H9 (cell line): Measurements from ENCODE around the gene MINDY4B. TPM values are rescaled to one million over a fixed set of nuclear protein-coding genes. Genes with fewer than 3 reads are reported as not detected.

Experiments
- DNase-seq: peaks from one replicate; pipeline ENCODE4 v3.0.0-alpha.2; 2017
- H2AFZ ChIP-seq: one replicate; pipeline ENCODE4 v1.6.1; 2013; ENCODE audit warnings: mild to moderate bottlenecking, low read length, control low read depth, moderate library complexity
- H2AK5ac ChIP-seq: 2 replicates; pipeline ENCODE4 v1.6.1; 2013; ENCODE audit warnings: low read length, control low read depth, mixed read lengths; ENCODE audit not compliant: insufficient read length
- H2BK120ac ChIP-seq: one replicate; pipeline ENCODE4 v1.6.1; 2013; ENCODE audit warnings: low read depth, mild to moderate bottlenecking, low read length, control low read depth, inconsistent platforms; ENCODE audit not compliant: poor library complexity, severe bottlenecking
- H2BK12ac ChIP-seq: 2 replicates; pipeline ENCODE4 v1.6.1; 2013; ENCODE audit warnings: low read length, control low read depth, mixed read lengths, low read depth; ENCODE audit not compliant: insufficient read length
- H2BK15ac ChIP-seq: 2 replicates; pipeline ENCODE4 v1.6.1; 2013; ENCODE audit warnings: low read depth, low read length, control low read depth
- H2BK20ac ChIP-seq: one replicate; pipeline ENCODE4 v1.6.1; 2013; ENCODE audit warnings: low read depth, mild to moderate bottlenecking, low read length, control low read depth, inconsistent platforms; ENCODE audit not compliant: poor library complexity, severe bottlenecking
- H2BK5ac ChIP-seq: 2 replicates; pipeline ENCODE4 v1.6.1; 2013; ENCODE audit warnings: low read length, control low read depth, mixed read lengths; ENCODE audit not compliant: insufficient read length
- H3K14ac ChIP-seq: 2 replicates; pipeline ENCODE4 v1.6.1; 2013; ENCODE audit warnings: low read length, control low read depth; ENCODE audit not compliant: insufficient read depth
- H3K18ac ChIP-seq: 2 replicates; pipeline ENCODE4 v1.6.1; 2013; ENCODE audit warnings: low read depth, mild to moderate bottlenecking, mixed read lengths, low read length, control low read depth; ENCODE audit not compliant: insufficient read length
- H3K23ac ChIP-seq: 2 replicates; pipeline ENCODE4 v1.6.1; 2013; ENCODE audit warnings: low read length, control low read depth, mixed read lengths, low read depth; ENCODE audit not compliant: insufficient read length
- H3K23me2 ChIP-seq: 2 replicates; pipeline ENCODE4 v1.6.1; 2013; ENCODE audit warnings: low read depth, mild to moderate bottlenecking, mixed read lengths, low read length, control low read depth; ENCODE audit not compliant: insufficient read length, poor library complexity, severe bottlenecking
- H3K27ac ChIP-seq: 2 replicates; pipeline ENCODE4 v1.5.1; 2013; ENCODE audit warnings: low read length, control low read depth, mixed read lengths, low read depth; ENCODE audit not compliant: insufficient read length
- H3K27me3 ChIP-seq: 2 replicates; pipeline ENCODE4 v1.6.1; 2013; ENCODE audit warnings: low read length, control low read depth, inconsistent platforms; ENCODE audit not compliant: insufficient read depth
- H3K4ac ChIP-seq: 2 replicates; pipeline ENCODE4 v1.6.1; 2013; ENCODE audit warnings: low read depth, mild to moderate bottlenecking, control low read depth, inconsistent platforms, low read length, moderate library complexity
- H3K4me1 ChIP-seq: 2 replicates; pipeline ENCODE4 v1.6.1; 2013; ENCODE audit warnings: low read length, control low read depth, inconsistent platforms; ENCODE audit not compliant: insufficient read depth
- H3K4me2 ChIP-seq: 2 replicates; pipeline ENCODE4 v1.6.1; 2013; ENCODE audit warnings: low read length, control low read depth, mixed read lengths; ENCODE audit not compliant: insufficient read length, insufficient read depth
- H3K56ac ChIP-seq: 2 replicates; pipeline ENCODE4 v1.6.1; 2013; ENCODE audit warnings: low read depth, mild to moderate bottlenecking, mixed read lengths, low read length, control low read depth; ENCODE audit not compliant: insufficient read length
- H3K79me1 ChIP-seq: 2 replicates; pipeline ENCODE4 v1.6.1; 2013; ENCODE audit warnings: low read depth, mild to moderate bottlenecking, moderate library complexity, low read length, control low read depth, inconsistent platforms; ENCODE audit not compliant: insufficient read depth, poor library complexity, severe bottlenecking
- H3K79me2 ChIP-seq: 2 replicates; pipeline ENCODE4 v1.6.1; 2013; ENCODE audit warnings: low read length, control low read depth, inconsistent platforms; ENCODE audit not compliant: insufficient read depth
- H3K9ac ChIP-seq: 2 replicates; pipeline ENCODE4 v1.6.1; 2013; ENCODE audit warnings: low read length, control low read depth, mixed read lengths; ENCODE audit not compliant: insufficient read length; ENCODE audit errors: extremely low read depth
- H3K9me3 ChIP-seq: one replicate; pipeline ENCODE4 v1.6.1; 2013; ENCODE audit warnings: low read depth, low read length, inconsistent platforms; ENCODE audit not compliant: control insufficient read depth
- H3T11ph ChIP-seq: one replicate; pipeline ENCODE4 v1.6.1; 2013; ENCODE audit warnings: mild to moderate bottlenecking, low read length, control low read depth, inconsistent platforms
- H4K20me1 ChIP-seq: one replicate; pipeline ENCODE4 v1.6.1; 2013; ENCODE audit not compliant: control insufficient read depth, insufficient read length, insufficient read depth
- H4K5ac ChIP-seq: 2 replicates; pipeline ENCODE4 v1.6.1; 2013; ENCODE audit warnings: low read depth, mild to moderate bottlenecking, mixed read lengths, low read length, control low read depth; ENCODE audit not compliant: insufficient read length
- H4K8ac ChIP-seq: replicated peaks from 2 replicates; pipeline ENCODE4 v1.6.1; 2013; ENCODE audit warnings: low read length, control low read depth, mixed read lengths, low read depth; ENCODE audit not compliant: insufficient read length
- H4K91ac ChIP-seq: 2 replicates; pipeline ENCODE4 v1.6.1; 2013; ENCODE audit warnings: low read depth, mild to moderate bottlenecking, moderate library complexity, mixed read lengths, low read length, control low read depth; ENCODE audit not compliant: insufficient read length
- H3K27ac Mint-ChIP-seq, 3 experiments: 2 replicates in 2 of 3; 3 replicates in 1 of 3; pipeline ENCODE4 v1.8.0; 2020 to 2021; ENCODE audit warnings: mixed read lengths in 3 of 3, mild to moderate bottlenecking in 1 of 3, moderate library complexity in 1 of 3
- H3K27me3 Mint-ChIP-seq: 2 replicates; pipeline ENCODE4 v1.8.0; 2021; ENCODE audit warnings: low read depth, mild to moderate bottlenecking, moderate library complexity, mixed read lengths
- H3K36me3 Mint-ChIP-seq, 3 experiments: 2 replicates in 2 of 3; 3 replicates in 1 of 3; pipeline ENCODE4 v1.8.0; 2020 to 2021; ENCODE audit warnings: low read depth in 3 of 3, mixed read lengths in 3 of 3; ENCODE audit not compliant: insufficient read depth in 1 of 3
- H3K4me1 Mint-ChIP-seq, 2 experiments: 2 replicates each; pipeline ENCODE4 v1.8.0; 2020; ENCODE audit warnings: mixed read lengths in 2 of 2
- H3K4me3 Mint-ChIP-seq, 2 experiments: 2 replicates in 1 of 2; 3 replicates in 1 of 2; pipeline ENCODE4 v1.8.0; 2020 to 2021; ENCODE audit warnings: mild to moderate bottlenecking in 2 of 2, mixed read lengths in 2 of 2, moderate library complexity in 1 of 2
- H3K9me3 Mint-ChIP-seq, 2 experiments: 2 replicates in 1 of 2; 3 replicates in 1 of 2; pipeline ENCODE4 v1.8.0; 2020; ENCODE audit warnings: mild to moderate bottlenecking in 2 of 2, mixed read lengths in 2 of 2, moderate library complexity in 1 of 2
- WGBS: extraction: QIAGEN DNeasy Blood & Tissue Kit; methylation state at CpG from one replicate; pipeline ENCODE4 v1.1.7; 2013; ENCODE audit warnings: missing lambda C conversion rate, low lambda C conversion rate, mixed read lengths; ENCODE audit not compliant: insufficient read length; ENCODE audit errors: extremely low coverage; 5-methylcytosine and 5-hydroxymethylcytosine counted together
- total RNA-seq: library from RNA; stranded (reverse); gene quantifications from 2 replicates; pipeline ENCODE4 v1.2.1, GENCODE V29; 2021
- TF ChIP-seq, protein P1 (sequence below): fragments of 200-600 bp; sonication (generic); conservative IDR thresholded peaks from 3 replicates; pipeline ENCODE4 v1.8.0; 2021; ENCODE audit warnings: antibody characterized with exemption, mild to moderate bottlenecking

MINDY4B gene
- total RNA-seq, 1 experiment from 2014 or later: not detected

DNA sequence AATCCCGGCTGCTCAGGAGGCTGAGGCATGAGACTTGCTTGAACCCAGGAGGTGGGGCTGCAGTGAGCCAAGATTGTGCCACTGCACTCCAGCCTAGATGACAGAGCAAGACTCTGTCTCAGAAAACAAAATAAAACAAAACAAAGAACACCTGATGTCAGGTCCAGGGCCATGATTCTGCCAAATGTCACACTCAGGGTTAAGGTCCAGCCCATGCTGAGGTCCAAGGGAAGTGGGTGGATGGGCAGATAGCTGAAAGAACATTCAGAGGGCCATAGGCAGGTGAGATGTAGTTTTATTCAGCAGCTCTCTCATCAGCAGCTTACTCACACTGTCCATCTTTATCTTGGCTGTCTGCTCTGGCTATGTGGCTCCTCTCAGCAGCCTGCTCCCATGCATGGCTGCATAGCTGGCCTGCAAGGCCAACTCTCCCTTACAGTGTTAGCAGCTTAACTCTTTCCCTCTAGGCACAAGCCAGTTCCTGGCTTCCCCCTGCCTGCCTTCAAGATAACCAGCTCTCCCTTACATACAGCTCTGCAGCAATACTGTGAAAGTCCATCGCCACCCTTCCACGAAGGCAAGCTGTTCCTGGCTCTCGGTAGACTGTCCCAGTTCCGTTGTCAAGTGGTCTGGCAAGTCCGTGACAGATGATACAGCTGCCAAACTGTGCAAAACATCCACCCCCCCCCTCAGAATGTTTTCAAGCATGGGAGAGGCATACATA is 79.9 kb downstream of the MINDY4B start:
- no peak overlapping the region for H3T11ph ChIP-seq
- no peak for DNase-seq
- no peak overlapping the region for H2BK12ac ChIP-seq
- H3K23me2 ChIP-seq: no peaks in the 10 kb centered on the region
- peaks cover 9% of the 10 kb centered on the region for H3K27me3 Mint-ChIP-seq
- TF ChIP-seq, protein P1, sequence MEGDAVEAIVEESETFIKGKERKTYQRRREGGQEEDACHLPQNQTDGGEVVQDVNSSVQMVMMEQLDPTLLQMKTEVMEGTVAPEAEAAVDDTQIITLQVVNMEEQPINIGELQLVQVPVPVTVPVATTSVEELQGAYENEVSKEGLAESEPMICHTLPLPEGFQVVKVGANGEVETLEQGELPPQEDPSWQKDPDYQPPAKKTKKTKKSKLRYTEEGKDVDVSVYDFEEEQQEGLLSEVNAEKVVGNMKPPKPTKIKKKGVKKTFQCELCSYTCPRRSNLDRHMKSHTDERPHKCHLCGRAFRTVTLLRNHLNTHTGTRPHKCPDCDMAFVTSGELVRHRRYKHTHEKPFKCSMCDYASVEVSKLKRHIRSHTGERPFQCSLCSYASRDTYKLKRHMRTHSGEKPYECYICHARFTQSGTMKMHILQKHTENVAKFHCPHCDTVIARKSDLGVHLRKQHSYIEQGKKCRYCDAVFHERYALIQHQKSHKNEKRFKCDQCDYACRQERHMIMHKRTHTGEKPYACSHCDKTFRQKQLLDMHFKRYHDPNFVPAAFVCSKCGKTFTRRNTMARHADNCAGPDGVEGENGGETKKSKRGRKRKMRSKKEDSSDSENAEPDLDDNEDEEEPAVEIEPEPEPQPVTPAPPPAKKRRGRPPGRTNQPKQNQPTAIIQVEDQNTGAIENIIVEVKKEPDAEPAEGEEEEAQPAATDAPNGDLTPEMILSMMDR: no peak
- no peak overlapping the region for H4K5ac ChIP-seq
- no peak overlapping the region for H2BK5ac ChIP-seq
- no CpG with 5 or more reads among the region's 6 CpGs for WGBS
- H3K79me2 ChIP-seq: no peaks in the 10 kb centered on the region
- H3K27ac ChIP-seq: no peak overlapping the region
- no peak overlapping the region for H4K91ac ChIP-seq
- peaks cover 7 to 8% of the 10 kb centered on the region in 2 experiments; a peak in 4 of 5 replicates for H3K9me3 Mint-ChIP-seq
- no peak overlapping the region for H4K8ac ChIP-seq
- no peaks in the 10 kb centered on the region for H3K9me3 ChIP-seq
- H3K27me3 ChIP-seq: no peaks in the 10 kb centered on the region
- no peak overlapping the region for H3K9ac ChIP-seq
- H2BK15ac ChIP-seq: no peak overlapping the region
- no peak overlapping the region for H3K4me3 Mint-ChIP-seq
- H3K4me2 ChIP-seq: no peak overlapping the region
- H3K23ac ChIP-seq: no peak overlapping the region
- H3K4ac ChIP-seq: no peak overlapping the region
- H2AFZ ChIP-seq: no peak overlapping the region
- H4K20me1 ChIP-seq: no peaks in the 10 kb centered on the region
- H2AK5ac ChIP-seq: no peak overlapping the region
- peak overlapping the region in 1 of 3 experiments; percentile 34; a peak in 1 of 7 replicates for H3K27ac Mint-ChIP-seq
- H3K56ac ChIP-seq: no peak overlapping the region
- peaks cover 9 to 10% of the 10 kb centered on the region in 2 experiments for H3K4me1 Mint-ChIP-seq
- no peaks in the 10 kb centered on the region for H3K79me1 ChIP-seq
- H2BK120ac ChIP-seq: no peak overlapping the region
- H3K18ac ChIP-seq: no peak overlapping the region
- H2BK20ac ChIP-seq: no peak overlapping the region
- H3K36me3 Mint-ChIP-seq: no peaks in the 10 kb centered on the region; a peak in 2 of 7 replicates
- H3K4me1 ChIP-seq: no peaks in the 10 kb centered on the region
- H3K14ac ChIP-seq: no peak overlapping the region
